HG02943 (cell line): ENCODE data around the gene ZNF710.

ENCODE experiments used
- ATAC-seq: cut with Tn5 transposase; IDR thresholded peaks from one replicate; pipeline ENCODE4 v1.9.1; 2021; ENCODE audit warnings: mild to moderate bottlenecking, low read depth, moderate library complexity; ENCODE audit not compliant: unreplicated experiment

The ZNF710 gene

GRCh38 chr15:89991312-89991711 lies 9.8 kb upstream of the ZNF710 start:
- ATAC-seq = no peak

- no peak for ATAC-seq
Observed at GRCh38 chr15:89993349-89993748, 7.8 kb upstream of the ZNF710 start.

- ATAC-seq = no peak
Observed at GRCh38 chr15:89997079-89997478, 4.0 kb upstream of the ZNF710 start.

GRCh38 chr15:89998141-89998661 lies 2.9 kb upstream of the ZNF710 start:
- ATAC-seq = no peak

DNA sequence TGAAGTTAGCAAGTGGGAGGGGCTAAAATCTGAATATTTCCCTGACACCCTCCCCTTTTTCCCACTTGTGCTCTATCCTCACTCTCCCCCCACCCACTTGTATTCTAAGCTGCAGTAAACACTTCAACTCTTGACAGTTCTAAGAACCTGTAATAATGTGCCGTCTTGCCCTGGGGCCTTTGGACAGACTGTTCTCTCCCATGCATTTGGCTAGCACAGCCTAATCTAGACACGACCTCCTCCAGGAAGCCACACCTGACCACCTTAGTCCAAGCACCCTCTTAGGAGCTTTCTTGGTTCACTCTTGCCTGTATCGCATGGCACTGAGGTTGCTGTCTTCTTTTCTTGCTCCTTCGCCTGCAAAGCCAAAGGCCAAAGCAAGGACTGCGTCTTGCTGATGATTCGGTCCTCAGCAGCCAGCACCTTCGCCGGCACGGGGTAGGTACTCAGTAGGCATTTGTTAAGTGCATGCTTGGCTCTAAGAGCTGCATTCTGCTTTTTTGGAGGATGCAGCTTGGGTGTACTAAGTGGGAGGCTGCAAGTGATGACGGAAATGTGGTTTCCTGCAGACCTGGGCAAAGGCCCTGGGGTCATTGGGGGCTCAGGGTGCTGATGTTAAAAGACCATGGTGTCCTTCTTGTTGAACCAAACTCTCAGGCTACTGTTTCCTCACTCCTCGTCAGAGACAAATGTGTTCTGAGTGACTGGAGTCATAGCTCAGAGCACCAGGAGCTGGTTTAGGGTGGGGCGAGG lies 2.0 kb upstream of the ZNF710 start:
- ATAC-seq = no peak

DNA sequence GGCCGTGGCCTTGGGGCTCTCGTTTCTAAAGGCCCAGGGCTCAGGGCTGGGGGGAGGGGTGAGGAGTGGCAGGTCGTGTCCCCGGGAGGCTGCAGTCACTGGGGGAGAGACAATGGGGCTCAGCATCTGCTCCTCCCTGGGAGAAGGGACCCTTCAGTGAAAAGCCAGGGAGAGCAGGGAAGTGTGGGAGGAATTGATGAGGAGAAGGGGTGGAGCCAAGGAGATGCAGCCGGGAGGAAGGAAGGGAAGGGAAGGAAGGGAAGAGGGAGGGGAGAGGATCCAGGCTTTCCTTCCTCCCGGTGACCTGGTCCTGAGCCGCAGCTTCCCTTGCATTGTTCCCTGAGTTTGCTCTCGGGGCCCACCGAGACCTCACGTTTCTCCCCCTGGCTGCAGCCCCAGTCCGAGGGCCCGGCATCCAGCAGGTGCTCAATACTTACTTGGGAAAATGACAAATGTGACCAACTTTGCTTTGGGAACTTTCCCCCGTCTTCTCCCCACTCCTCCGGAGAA lies 1.4 kb upstream of the ZNF710 start:
- no peak for ATAC-seq

DNA sequence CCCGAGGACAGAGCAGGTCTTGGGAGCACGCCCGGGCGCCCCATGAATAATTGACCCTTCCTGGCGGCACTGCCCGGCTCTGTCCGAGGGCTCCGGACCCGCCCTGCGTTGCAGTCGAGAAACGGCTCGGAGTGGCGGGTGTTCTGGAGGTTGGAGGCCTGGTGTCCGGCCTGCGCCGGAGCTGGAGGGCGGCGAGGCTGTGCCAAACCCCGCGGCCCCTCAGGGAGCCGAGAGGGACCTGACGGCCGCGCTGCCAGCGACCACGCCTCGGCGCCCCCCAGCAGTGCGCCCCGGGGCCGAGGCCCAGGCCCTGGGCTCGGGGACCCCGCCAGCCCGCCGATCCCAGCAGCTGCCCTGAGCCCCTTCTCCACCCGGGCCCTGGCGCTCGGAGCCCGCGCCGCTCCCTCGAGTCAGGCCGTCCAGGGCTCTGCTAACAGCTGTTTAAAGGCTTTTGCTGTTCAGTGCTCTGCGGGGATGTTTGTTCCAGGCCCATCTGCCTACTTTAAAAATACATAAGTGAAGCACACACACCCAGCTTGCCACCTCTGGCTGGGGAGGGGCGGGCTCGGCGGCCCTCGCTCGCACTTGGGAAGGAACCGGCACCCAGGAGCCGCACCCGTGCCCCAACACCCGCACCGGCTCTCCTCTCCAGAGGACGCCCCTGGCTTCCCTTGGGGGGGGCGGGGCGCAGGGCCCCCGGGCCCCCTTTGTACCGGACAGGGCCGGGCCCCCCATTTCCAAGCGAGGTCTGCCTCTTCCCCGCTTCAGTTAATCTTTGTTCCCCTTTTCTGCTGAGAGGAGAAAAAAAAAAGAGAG lies 730 bp upstream of the ZNF710 start:
- no peak for ATAC-seq

GRCh38 chr15:90001683-90002427 lies 731 bp downstream of the ZNF710 start:
- ATAC-seq = no peak

- no peak for ATAC-seq
Observed at GRCh38 chr15:90002428-90002844, 1.3 kb downstream of the ZNF710 start.

- ATAC-seq = no peak
Observed at GRCh38 chr15:90003736-90004135, 2.6 kb downstream of the ZNF710 start.

- no peak for ATAC-seq
Observed at GRCh38 chr15:90004252-90004651, 3.1 kb downstream of the ZNF710 start.

GRCh38 chr15:90004671-90005070 lies 3.5 kb downstream of the ZNF710 start:
- ATAC-seq = no peak

DNA sequence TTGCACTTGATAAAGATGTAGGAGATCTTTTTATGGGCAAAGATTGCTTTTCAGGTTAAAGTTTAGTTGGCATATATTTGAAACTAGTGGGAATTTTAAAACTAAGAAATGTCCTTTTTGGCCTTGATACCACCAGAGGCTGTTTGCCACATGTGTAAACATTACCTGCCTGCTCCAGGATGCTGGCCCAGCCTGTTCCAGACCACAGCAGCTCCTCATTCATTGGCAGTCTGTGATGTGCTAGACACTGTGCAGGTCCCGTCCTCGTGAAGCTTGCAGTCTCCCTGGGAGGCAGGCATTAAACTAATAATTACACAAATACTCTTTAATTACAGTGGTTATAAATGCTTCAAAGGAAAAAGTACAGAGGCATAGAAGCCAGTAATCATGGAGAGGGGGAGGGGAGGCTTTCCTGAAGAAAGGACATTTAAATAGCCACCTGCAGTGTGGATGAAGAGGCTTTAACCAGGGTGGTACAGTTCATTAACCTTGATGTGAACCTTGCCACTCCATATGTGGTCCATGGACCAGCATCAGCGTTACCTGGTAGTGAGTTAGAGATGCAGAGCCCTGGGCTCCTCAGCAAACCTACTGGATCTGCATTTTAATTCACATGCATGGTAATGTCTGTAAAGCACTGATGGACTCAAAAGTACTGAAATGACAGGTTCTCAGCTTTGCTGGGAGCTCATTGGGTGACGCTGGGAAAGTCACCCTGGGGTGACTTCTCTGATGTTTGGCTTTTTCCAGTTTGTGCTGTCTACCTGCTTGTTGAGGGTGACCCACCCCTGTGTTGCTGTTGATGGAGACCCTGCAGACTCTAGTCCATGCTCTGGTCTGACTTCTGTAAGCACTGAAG lies 5.3 kb downstream of the ZNF710 start:
- no peak for ATAC-seq

DNA sequence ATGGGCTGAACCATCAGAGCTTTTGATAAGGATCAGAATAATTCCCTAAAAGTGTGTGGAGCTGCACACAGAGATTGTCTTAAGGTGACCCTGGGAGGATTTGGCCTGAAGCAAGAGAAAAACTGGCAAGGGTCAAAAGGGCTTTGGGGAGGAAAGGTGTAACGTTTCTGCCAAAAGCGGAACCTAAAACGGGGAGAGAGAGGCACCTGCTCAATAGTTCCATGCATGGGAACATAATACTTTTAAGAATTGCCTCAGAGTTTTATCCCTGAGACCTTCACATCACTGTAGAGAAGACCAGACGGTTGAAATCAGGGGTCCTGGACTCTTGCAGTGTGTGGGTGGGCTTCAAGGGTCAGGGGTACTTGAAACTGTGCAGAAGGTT lies 5.9 kb downstream of the ZNF710 start:
- no peak for ATAC-seq

DNA sequence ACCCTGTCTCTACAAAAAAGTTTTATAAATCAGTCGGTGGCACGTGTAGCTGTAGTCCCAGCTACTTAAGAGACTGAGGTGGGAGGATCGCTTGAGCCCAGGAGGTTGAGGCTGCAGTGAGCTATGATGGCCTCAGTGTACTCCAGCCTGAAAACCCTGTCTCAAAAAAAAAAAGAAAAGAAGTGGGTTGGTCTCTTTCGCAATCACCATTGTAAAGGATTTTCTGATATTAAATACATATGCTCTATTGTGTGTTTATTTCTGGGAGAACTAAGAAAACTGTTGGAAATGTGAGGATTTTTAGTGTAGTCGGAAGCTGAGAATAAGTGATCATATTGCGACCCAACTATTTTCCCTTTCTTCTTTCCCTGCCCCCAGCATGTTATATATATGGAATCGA lies 7.5 kb downstream of the ZNF710 start:
- no peak for ATAC-seq

DNA sequence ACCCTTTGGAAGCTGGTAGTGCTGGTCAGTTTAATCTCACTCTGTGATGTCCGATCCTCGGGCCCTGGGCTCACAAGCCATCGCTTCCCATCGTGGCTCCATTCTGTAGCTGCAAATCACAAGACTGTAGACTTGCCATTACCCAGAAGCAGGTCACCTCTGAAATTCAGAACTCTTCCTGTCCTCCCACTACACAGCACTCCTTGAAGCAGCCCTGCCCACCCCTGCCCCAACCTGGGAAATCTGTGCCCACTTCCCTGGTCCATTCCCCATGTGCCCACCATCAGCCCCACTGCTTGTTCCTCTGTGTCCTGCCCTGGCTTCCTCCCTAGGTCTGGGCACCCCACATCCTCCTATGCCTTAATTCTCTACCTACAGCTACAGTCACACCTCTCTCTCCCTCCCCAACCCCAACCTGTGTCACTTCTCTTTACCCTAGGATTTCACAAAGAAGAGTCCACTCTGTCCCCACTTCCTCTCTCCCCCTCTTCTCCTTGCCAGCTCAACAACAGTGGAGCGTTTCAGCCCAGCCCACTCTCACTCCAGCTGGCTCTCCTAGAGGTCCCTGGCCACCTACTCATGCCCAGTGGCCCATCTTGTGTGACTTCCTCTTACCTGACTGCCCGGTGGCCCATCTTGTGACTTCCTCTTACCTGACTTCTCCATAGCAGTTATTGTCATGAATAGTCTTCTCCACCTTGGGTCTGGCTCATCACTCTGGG lies 8.3 kb downstream of the ZNF710 start:
- no peak for ATAC-seq

DNA sequence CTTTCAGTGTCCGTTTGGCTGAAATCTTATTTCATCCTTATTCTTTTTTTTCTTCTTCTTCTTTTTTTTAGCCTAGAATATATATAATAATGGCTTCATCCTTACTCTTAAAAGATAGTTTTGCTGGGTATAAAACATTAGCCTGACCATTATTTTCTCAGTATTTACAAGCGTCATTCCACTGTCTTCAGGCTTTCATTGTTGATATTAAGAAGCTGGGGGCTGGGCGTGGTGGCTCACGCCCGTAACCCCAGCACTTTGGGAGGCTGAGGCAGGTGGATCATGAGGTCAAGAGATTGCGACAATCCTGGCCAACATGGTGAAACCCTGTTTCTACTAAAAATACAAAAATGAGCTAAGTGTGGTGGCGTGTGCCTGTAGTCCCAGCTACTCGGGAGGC lies 10.6 kb downstream of the ZNF710 start:
- ATAC-seq = no peak

GRCh38 chr15:90013503-90013937 lies 12.4 kb downstream of the ZNF710 start:
- ATAC-seq = no peak

GRCh38 chr15:90015294-90015693 lies 14.2 kb downstream of the ZNF710 start:
- no peak for ATAC-seq
